ENCODE data around the gene MYO1D.
A peak's percentile ranks its signal among the peaks of the same experiment; 100 is the strongest.
"Not testable (repeated sequence)": the region's sequence is repeated elsewhere in the genome, so short reads cannot be mapped to it uniquely, and the experiment has no call there.

Gene MYO1D

GRCh38 chr17:32529604-32530003 lies 347.3 kb downstream of the MYO1D start:
- DNase-seq (ENCODE audit: low read depth in 2 of 2): no peak

- DNase-seq (ENCODE audit: low read depth in 2 of 2): no peak
Measured at GRCh38 chr17:32528825-32529224, 348.1 kb downstream of the MYO1D start.

GRCh38 chr17:32527146-32527545 lies 349.8 kb downstream of the MYO1D start:
- DNase-seq (ENCODE audit: low read depth in 2 of 2): no peak

GRCh38 chr17:32525122-32525521 lies 351.8 kb downstream of the MYO1D start:
- no peak for DNase-seq (ENCODE audit: low read depth in 2 of 2)

- DNase-seq (ENCODE audit: low read depth in 2 of 2): not testable (repeated sequence)
Measured at GRCh38 chr17:32524553-32524880, 352.4 kb downstream of the MYO1D start.

GRCh38 chr17:32523827-32524552 lies 352.9 kb downstream of the MYO1D start:
- no peak for DNase-seq (ENCODE audit: low read depth in 2 of 2)

GRCh38 chr17:32523017-32523680 lies 353.8 kb downstream of the MYO1D start:
- DNase-seq (ENCODE audit: low read depth in 2 of 2): no peak

- DNase-seq (ENCODE audit: low read depth in 2 of 2): no peak
Measured at GRCh38 chr17:32520737-32521404, 356.1 kb downstream of the MYO1D start.

- DNase-seq (ENCODE audit: low read depth in 2 of 2): no peak
Measured at GRCh38 chr17:32520104-32520701, 356.7 kb downstream of the MYO1D start.

- peak; percentile 34 to 36 for DNase-seq (ENCODE audit: low read depth in 2 of 2)
Measured at GRCh38 chr17:32519228-32520103, 357.5 kb downstream of the MYO1D start.

GRCh38 chr17:32518646-32519227 lies 358.2 kb downstream of the MYO1D start:
- no peak for DNase-seq (ENCODE audit: low read depth in 2 of 2)

GRCh38 chr17:32517982-32518381 lies 358.9 kb downstream of the MYO1D start:
- no peak for DNase-seq (ENCODE audit: low read depth in 2 of 2)

- no peak for DNase-seq (ENCODE audit: low read depth in 2 of 2)
Measured at GRCh38 chr17:32516940-32517701, 359.8 kb downstream of the MYO1D start.

GRCh38 chr17:32516450-32516849 lies 360.5 kb downstream of the MYO1D start:
- no peak for DNase-seq (ENCODE audit: low read depth in 2 of 2)

GRCh38 chr17:32515677-32516383 lies 361.1 kb downstream of the MYO1D start:
- no peak for DNase-seq (ENCODE audit: low read depth in 2 of 2)

- DNase-seq (ENCODE audit: low read depth in 2 of 2): no peak
Measured at GRCh38 chr17:32514606-32515005, 362.3 kb downstream of the MYO1D start.

GRCh38 chr17:32513579-32513978 lies 363.3 kb downstream of the MYO1D start:
- DNase-seq (ENCODE audit: low read depth in 2 of 2): no peak

GRCh38 chr17:32512328-32512727 lies 364.6 kb downstream of the MYO1D start:
- DNase-seq (ENCODE audit: low read depth in 2 of 2): no peak

- DNase-seq (ENCODE audit: low read depth in 2 of 2): no peak
Measured at GRCh38 chr17:32510466-32510865, 366.5 kb downstream of the MYO1D start.

- DNase-seq (ENCODE audit: low read depth in 2 of 2): no peak
Measured at GRCh38 chr17:32508926-32509325, 368.0 kb downstream of the MYO1D start.

Data from stimulated activated CD8-positive, alpha-beta memory T cell treated with anti-CD3 and anti-CD28 coated beads, Interleukin-2, amount 100 ng/mL, for 1 hour (primary cell).